Neural progenitor cell (in vitro differentiated cells): ENCODE results near the gene IBA57. TPM values are rescaled to one million over a fixed set of nuclear protein-coding genes. Genes with fewer than 3 reads are reported as not detected.

ENCODE experiments used
- DNase-seq: peaks from one replicate; pipeline ENCODE4 v3.0.0-alpha.2; 2016; ENCODE audit warnings: low spot score
- H2AFZ ChIP-seq: fragments of 200-600 bp; sonication (generic); replicated peaks from 2 replicates; pipeline ENCODE4 v1.6.1; 2016; ENCODE audit warnings: antibody characterized with exemption
- H3F3A ChIP-seq: fragments of 200-600 bp; sonication (generic); 2 replicates; pipeline ENCODE4 v1.6.1; 2016; ENCODE audit warnings: antibody characterized with exemption, low read depth
- H3K27ac ChIP-seq: fragments of 200-600 bp; sonication (generic); 2 replicates; pipeline ENCODE4 v1.5.1; 2016; ENCODE audit warnings: mild to moderate bottlenecking
- H3K27me3 ChIP-seq: fragments of 200-600 bp; sonication (generic); 2 replicates; pipeline ENCODE4 v1.6.1; 2016; ENCODE audit warnings: mild to moderate bottlenecking, moderate library complexity
- H3K36me3 ChIP-seq: fragments of 200-600 bp; sonication (generic); 2 replicates; pipeline ENCODE4 v1.5.1; 2016
- H3K4me1 ChIP-seq: fragments of 200-600 bp; sonication (generic); 2 replicates; pipeline ENCODE4 v1.6.1; 2016; ENCODE audit warnings: mixed run types
- H3K4me2 ChIP-seq: fragments of 200-600 bp; sonication (generic); 2 replicates; pipeline ENCODE4 v1.6.1; 2016
- H3K4me3 ChIP-seq: fragments of 200-600 bp; sonication (generic); 2 replicates; pipeline ENCODE4 v1.5.1; 2016
- H3K79me2 ChIP-seq: fragments of 200-600 bp; sonication (generic); 2 replicates; pipeline ENCODE4 v1.6.1; 2016; ENCODE audit warnings: low read depth
- H3K9ac ChIP-seq: fragments of 200-600 bp; sonication (generic); 2 replicates; pipeline ENCODE4 v1.6.1; 2016
- H3K9me3 ChIP-seq: fragments of 200-600 bp; sonication (generic); 2 replicates; pipeline ENCODE4 v1.5.1; 2016; ENCODE audit warnings: low read depth
- H4K20me1 ChIP-seq: fragments of 200-600 bp; sonication (generic); 2 replicates; pipeline ENCODE4 v1.6.1; 2016; ENCODE audit warnings: low read depth
- H3K27ac Mint-ChIP-seq: 3 replicates; pipeline ENCODE4 v1.8.0; 2021; ENCODE audit warnings: mixed read lengths
- H3K27me3 Mint-ChIP-seq: 2 replicates; pipeline ENCODE4 v1.8.0; 2022; ENCODE audit warnings: low read depth, mild to moderate bottlenecking, inconsistent platforms, moderate library complexity, mixed read lengths; ENCODE audit not compliant: insufficient read depth
- H3K36me3 Mint-ChIP-seq: 3 replicates; pipeline ENCODE4 v1.8.0; 2021; ENCODE audit warnings: mixed read lengths
- H3K4me1 Mint-ChIP-seq: 3 replicates; pipeline ENCODE4 v1.8.0; 2021; ENCODE audit warnings: mixed read lengths
- H3K4me3 Mint-ChIP-seq: 3 replicates; pipeline ENCODE4 v1.8.0; 2021; ENCODE audit warnings: mild to moderate bottlenecking, moderate library complexity, mixed read lengths
- H3K9me3 Mint-ChIP-seq: 3 replicates; pipeline ENCODE4 v1.8.0; 2020; ENCODE audit warnings: mixed read lengths
- EZH2 ChIP-seq: fragments of 200-600 bp; sonication (generic); IDR thresholded peaks from 2 replicates; pipeline ENCODE4 v1.6.1; 2017; ENCODE audit warnings: antibody characterized with exemption, mild to moderate bottlenecking, moderate library complexity
- EZH2phosphoT487 ChIP-seq: fragments of 200-600 bp; sonication (generic); IDR thresholded peaks from 2 replicates; pipeline ENCODE4 v1.6.1; 2017; ENCODE audit warnings: antibody characterized with exemption
- total RNA-seq: library from RNA; depleted of rRNA; stranded (reverse); fragments of >200 nt; gene quantifications from 2 replicates; pipeline ENCODE4 v1.2.3, GENCODE V29; 2015; ENCODE audit warnings: low replicate concordance
- TF ChIP-seq, protein P1 (sequence below): fragments of 200-600 bp; sonication (generic); IDR thresholded peaks from 2 replicates; pipeline ENCODE4 v1.5.1; 2017; ENCODE audit warnings: antibody characterized with exemption, mild to moderate bottlenecking

The IBA57 gene
- total RNA-seq, 1 donor from 2014 or later: 2.2 TPM

DNA sequence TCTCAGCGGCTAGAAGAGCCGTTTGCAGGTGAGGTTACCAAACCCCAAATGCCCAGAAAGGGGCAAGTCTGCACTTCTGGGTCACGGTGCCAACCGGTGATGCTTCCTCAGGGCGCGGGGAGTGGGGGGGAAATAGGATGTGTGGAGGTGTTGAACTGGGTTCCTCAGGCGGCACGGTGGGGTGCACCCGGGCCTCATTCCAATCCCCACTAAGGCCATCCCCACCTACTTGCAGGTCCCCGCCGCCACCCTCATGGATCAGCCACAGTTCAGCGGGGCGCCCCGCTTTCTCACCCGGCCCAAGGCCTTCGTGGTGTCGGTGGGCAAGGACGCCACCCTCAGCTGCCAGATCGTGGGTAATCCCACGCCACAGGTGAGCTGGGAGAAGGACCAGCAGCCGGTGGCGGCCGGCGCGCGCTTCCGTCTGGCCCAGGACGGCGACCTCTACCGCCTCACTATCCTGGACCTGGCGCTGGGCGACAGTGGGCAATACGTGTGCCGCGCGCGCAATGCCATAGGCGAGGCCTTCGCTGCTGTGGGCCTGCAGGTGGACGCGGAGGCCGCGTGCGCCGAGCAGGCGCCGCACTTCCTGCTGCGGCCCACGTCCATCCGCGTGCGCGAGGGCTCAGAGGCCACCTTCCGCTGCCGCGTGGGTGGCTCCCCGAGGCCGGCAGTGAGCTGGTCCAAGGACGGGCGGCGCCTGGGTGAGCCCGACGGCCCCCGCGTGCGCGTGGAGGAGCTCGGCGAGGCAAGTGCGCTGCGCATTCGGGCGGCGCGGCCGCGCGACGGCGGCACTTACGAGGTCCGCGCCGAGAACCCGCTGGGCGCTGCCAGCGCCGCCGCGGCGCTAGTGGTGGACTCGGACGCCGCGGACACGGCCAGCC is 46.2 kb downstream of the IBA57 start:
- no peak for DNase-seq
- no peak for TF ChIP-seq EZH2phosphoT487
- TF ChIP-seq, protein P1, sequence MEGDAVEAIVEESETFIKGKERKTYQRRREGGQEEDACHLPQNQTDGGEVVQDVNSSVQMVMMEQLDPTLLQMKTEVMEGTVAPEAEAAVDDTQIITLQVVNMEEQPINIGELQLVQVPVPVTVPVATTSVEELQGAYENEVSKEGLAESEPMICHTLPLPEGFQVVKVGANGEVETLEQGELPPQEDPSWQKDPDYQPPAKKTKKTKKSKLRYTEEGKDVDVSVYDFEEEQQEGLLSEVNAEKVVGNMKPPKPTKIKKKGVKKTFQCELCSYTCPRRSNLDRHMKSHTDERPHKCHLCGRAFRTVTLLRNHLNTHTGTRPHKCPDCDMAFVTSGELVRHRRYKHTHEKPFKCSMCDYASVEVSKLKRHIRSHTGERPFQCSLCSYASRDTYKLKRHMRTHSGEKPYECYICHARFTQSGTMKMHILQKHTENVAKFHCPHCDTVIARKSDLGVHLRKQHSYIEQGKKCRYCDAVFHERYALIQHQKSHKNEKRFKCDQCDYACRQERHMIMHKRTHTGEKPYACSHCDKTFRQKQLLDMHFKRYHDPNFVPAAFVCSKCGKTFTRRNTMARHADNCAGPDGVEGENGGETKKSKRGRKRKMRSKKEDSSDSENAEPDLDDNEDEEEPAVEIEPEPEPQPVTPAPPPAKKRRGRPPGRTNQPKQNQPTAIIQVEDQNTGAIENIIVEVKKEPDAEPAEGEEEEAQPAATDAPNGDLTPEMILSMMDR: no peak
- TF ChIP-seq EZH2: no peak
- H3K4me3 ChIP-seq: no peak overlapping the region
- H3K36me3 ChIP-seq: no peaks in the 10 kb centered on the region
- H3K27ac Mint-ChIP-seq: no peak overlapping the region
- peaks cover 13% of the 10 kb centered on the region for H3K27me3 ChIP-seq
- no peak overlapping the region for H2AFZ ChIP-seq
- H3K27me3 Mint-ChIP-seq: peaks cover 2% of the 10 kb centered on the region
- no peak overlapping the region for H3K4me2 ChIP-seq
- H3K27ac ChIP-seq: no peak overlapping the region
- H3K4me1 Mint-ChIP-seq: no peaks in the 10 kb centered on the region
- peak overlapping the region; percentile 70 for H3K4me3 Mint-ChIP-seq
- H3K9me3 ChIP-seq: no peaks in the 10 kb centered on the region
- no peaks in the 10 kb centered on the region for H3K36me3 Mint-ChIP-seq
- no peak overlapping the region for H3K9ac ChIP-seq
- no peaks in the 10 kb centered on the region for H3K9me3 Mint-ChIP-seq
- H4K20me1 ChIP-seq: peaks cover 7% of the 10 kb centered on the region
- H3K79me2 ChIP-seq: no peaks in the 10 kb centered on the region
- peaks cover 8% of the 10 kb centered on the region for H3K4me1 ChIP-seq
- no peaks in the 10 kb centered on the region for H3F3A ChIP-seq

GRCh38 chr1:228212415-228212965 is 46.9 kb downstream of the IBA57 start:
- Histone ChIP-seq H3K4me2 (peak overlapping the region; percentile 87), H3K4me3 (peak overlapping the region; percentile 62), H3K36me3 (no peaks in the 10 kb centered on the region), H3K27me3 (peaks cover 13% of the 10 kb centered on the region), H3K27ac (no peak overlapping the region), H3K79me2 (no peaks in the 10 kb centered on the region), H3F3A (no peaks in the 10 kb centered on the region), H4K20me1 (peaks cover 7% of the 10 kb centered on the region), H3K9me3 (no peaks in the 10 kb centered on the region), H2AFZ (no peak overlapping the region), H3K9ac (no peak overlapping the region), H3K4me1 (peaks cover 8% of the 10 kb centered on the region)
- peaks cover 2% of the 10 kb centered on the region for H3K27me3 Mint-ChIP-seq
- TF ChIP-seq, protein P1: no peak
- TF ChIP-seq EZH2phosphoT487 (no peak), EZH2 (no peak)
- no peak overlapping the region for H3K27ac Mint-ChIP-seq
- peak; percentile 51 for DNase-seq
- H3K36me3 Mint-ChIP-seq: no peaks in the 10 kb centered on the region
- no peaks in the 10 kb centered on the region for H3K9me3 Mint-ChIP-seq
- H3K4me1 Mint-ChIP-seq: peaks cover 4% of the 10 kb centered on the region
- no peak overlapping the region for H3K4me3 Mint-ChIP-seq

DNA sequence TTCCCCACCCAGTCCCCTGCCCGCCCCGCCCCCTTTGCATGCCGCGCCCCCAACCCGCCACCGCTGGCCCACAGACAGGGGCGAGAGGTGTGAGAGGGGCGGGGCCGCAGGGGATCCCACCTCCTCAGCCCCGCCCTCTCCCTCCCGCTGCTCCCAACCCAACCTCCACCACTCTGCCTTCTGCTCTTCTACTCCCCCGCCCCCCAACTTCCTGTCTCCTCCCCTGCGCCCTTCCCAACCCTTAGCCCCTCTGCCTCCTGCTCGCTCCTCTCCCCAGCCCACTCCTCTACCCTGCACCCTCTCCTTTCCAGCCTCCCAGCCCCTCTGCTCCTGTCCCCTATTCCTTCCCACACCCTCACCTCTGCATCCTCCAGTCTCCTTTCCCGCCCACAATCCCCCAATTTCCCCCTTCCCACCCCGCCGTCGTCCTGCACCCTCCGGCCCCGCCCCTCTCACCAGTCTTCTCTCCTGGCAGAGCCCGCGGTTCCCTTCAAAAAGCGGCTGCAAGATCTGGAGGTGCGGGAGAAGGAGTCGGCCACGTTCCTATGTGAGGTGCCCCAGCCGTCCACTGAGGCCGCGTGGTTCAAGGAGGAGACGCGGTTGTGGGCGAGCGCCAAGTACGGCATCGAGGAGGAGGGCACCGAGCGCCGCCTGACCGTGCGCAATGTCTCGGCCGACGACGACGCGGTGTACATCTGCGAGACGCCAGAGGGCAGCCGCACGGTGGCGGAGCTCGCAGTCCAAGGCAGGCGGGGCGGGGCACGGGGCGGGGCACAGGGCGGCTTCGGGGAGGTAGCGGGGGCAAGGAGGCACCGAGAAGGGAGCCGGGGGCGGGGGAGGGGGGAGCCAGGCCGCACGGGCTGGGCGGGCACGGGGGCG is 47.6 kb downstream of the IBA57 start:
- peak overlapping the region; percentile 89 for H3K4me3 Mint-ChIP-seq
- Histone ChIP-seq H3K9me3 (no peaks in the 10 kb centered on the region), H3K79me2 (no peaks in the 10 kb centered on the region), H3K27me3 (peaks cover 13% of the 10 kb centered on the region), H3K4me3 (peak overlapping the region; percentile 62), H3F3A (no peaks in the 10 kb centered on the region), H2AFZ (peak overlapping the region; percentile 94), H3K36me3 (no peaks in the 10 kb centered on the region), H3K9ac (no peak overlapping the region), H4K20me1 (peaks cover 7% of the 10 kb centered on the region), H3K27ac (no peak overlapping the region), H3K4me2 (peak overlapping the region; percentile 87), H3K4me1 (peaks cover 3% of the 10 kb centered on the region)
- H3K36me3 Mint-ChIP-seq: no peaks in the 10 kb centered on the region
- H3K27me3 Mint-ChIP-seq: peaks cover 2% of the 10 kb centered on the region
- TF ChIP-seq, protein P1: peak; percentile 65
- TF ChIP-seq EZH2: no peak
- peak; percentile 94 for DNase-seq
- H3K4me1 Mint-ChIP-seq: peaks cover 9% of the 10 kb centered on the region
- H3K9me3 Mint-ChIP-seq: no peaks in the 10 kb centered on the region
- H3K27ac Mint-ChIP-seq: no peak overlapping the region
